CD4-positive, CD25-positive, alpha-beta regulatory T cell (primary cell): ENCODE measurements around the gene RTN4RL1. TPM values are rescaled to one million over a fixed set of nuclear protein-coding genes. Genes with fewer than 3 reads are reported as not detected.

Experiments used
- ATAC-seq, 2 donors: fragments of 150-1000 bp; cut with Tn5 transposase; one replicate each; pipeline ENCODE4 v1.10.0; 2021; ENCODE audit warnings: low read depth in 2 of 2, moderate number of reproducible peaks in 2 of 2, moderate library complexity in 1 of 2
- DNase-seq, 3 donors: peaks; one replicate each; pipeline versions ENCODE4 v3.0.0 to v3.0.0-alpha.2; 2012 to 2022; ENCODE audit warnings: mixed read lengths in 1 of 3
- H3K27ac ChIP-seq: one replicate; pipeline ENCODE4 v1.7.0; 2013; ENCODE audit warnings: mild to moderate bottlenecking, low read length; ENCODE audit not compliant: insufficient read depth, poor library complexity, severe bottlenecking
- H3K27me3 ChIP-seq: one replicate; pipeline ENCODE4 v1.7.0; 2013; ENCODE audit warnings: low read length; ENCODE audit not compliant: control insufficient read depth, insufficient read depth
- H3K36me3 ChIP-seq: one replicate; pipeline ENCODE4 v1.7.0; 2013; ENCODE audit warnings: mild to moderate bottlenecking, low read length, moderate library complexity; ENCODE audit not compliant: control insufficient read depth, insufficient read depth
- H3K4me1 ChIP-seq: 2 replicates; pipeline ENCODE4 v1.7.0; 2013; ENCODE audit warnings: mild to moderate bottlenecking, low read length; ENCODE audit not compliant: insufficient read depth, control insufficient read depth, poor library complexity, severe bottlenecking
- H3K4me3 ChIP-seq: one replicate; pipeline ENCODE4 v1.7.0; 2013; ENCODE audit warnings: low read depth, mild to moderate bottlenecking, low read length, moderate library complexity
- H3K9me3 ChIP-seq, 2 experiments: 1 replicate in 1 of 2; 2 replicates in 1 of 2; pipeline ENCODE4 v1.7.0; 2013; ENCODE audit warnings: low read length in 2 of 2, mild to moderate bottlenecking in 1 of 2, moderate library complexity in 1 of 2; ENCODE audit not compliant: control insufficient read depth in 2 of 2
- H3K27ac Mint-ChIP-seq, 3 donors: one replicate each; pipeline ENCODE4 v1.8.0; 2020 to 2022; ENCODE audit warnings: mild to moderate bottlenecking in 3 of 3, mixed read lengths in 3 of 3, moderate library complexity in 2 of 3
- H3K27me3 Mint-ChIP-seq: one replicate; pipeline ENCODE4 v1.8.0; 2022; ENCODE audit warnings: mild to moderate bottlenecking, mixed read lengths
- H3K36me3 Mint-ChIP-seq: one replicate; pipeline ENCODE4 v1.8.0; 2020; ENCODE audit warnings: mixed read lengths
- H3K4me1 Mint-ChIP-seq, 4 donors: one replicate each; pipeline ENCODE4 v1.8.0; 2020 to 2022; ENCODE audit warnings: mixed read lengths in 4 of 4, mild to moderate bottlenecking in 1 of 4
- H3K4me3 Mint-ChIP-seq, 4 donors: one replicate each; pipeline ENCODE4 v1.8.0; 2020 to 2022; ENCODE audit warnings: mild to moderate bottlenecking in 4 of 4, mixed read lengths in 4 of 4, moderate library complexity in 3 of 4
- H3K9me3 Mint-ChIP-seq, 7 donors: one replicate each; pipeline ENCODE4 v1.8.0; 2020 to 2022; ENCODE audit warnings: mixed read lengths in 7 of 7, mild to moderate bottlenecking in 3 of 7, moderate library complexity in 2 of 7
- polyA plus RNA-seq, 4 donors: library from polyadenylated mRNA; unstranded; fragments of 300-500 nt; fragmentation: Illumina TruSeq; gene quantifications; one replicate each; pipeline ENCODE4 v1.2.3, GENCODE V29; 2021
- total RNA-seq: library from RNA; stranded (reverse); gene quantifications from one replicate; pipeline ENCODE4 v1.2.3, GENCODE V29; 2022

The RTN4RL1 gene
- total and polyA plus RNA-seq, 5 donors from 2014 or later, result 0.14 to 0.35 (median 0.28) TPM; not detected in 2

DNA sequence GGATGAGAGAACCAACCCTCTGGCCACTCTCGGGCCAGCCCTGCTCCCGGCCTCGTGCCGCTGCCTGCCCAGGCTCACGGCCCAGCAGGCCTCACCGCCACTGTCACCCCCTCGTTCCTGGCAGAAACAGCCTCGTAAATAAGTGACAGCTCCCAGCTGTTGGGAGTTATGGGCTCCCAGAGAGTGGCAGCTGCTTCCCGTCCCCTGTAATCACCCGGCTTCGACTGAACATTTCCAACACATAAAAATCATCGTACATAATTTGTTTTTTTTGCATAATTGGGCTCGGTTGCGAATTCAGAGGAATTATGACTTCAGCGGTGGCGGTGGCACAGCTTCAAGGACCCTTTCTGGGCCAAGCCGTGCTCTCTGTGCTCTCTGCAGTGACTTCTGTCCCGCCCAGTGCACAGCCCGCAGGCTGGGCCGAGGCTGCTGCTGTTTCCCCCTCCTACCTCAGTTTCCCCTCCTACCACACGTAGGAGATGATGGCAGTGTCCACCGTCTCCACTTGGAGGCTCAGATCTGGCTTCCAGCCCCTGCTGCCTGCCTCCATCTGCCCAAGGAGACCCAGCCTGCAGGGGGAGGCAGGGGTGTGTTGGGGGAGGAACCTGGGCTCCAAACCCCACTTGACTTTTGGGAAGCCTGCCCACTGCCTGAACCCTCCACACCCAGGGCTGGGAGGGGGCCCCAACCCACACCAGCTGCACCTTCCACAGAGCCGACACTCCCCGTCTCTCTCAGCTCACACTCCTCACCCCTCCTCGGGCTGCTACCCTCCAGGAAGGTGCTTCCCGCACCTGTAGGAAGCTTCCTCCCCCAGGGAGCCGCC, 84.9 kb downstream of the RTN4RL1 start:
- no peaks in the 10 kb centered on the region for H3K36me3 Mint-ChIP-seq
- H3K4me3 ChIP-seq, result no peak overlapping the region
- H3K36me3 ChIP-seq, result no peaks in the 10 kb centered on the region
- H3K27me3 ChIP-seq, result no peaks in the 10 kb centered on the region
- H3K4me1 Mint-ChIP-seq, result no peaks in the 10 kb centered on the region
- DNase-seq (no peak), ATAC-seq (no peak)
- peak overlapping the region in 1 of 3 donors; percentile 42 for H3K27ac Mint-ChIP-seq
- no peak overlapping the region for H3K4me3 Mint-ChIP-seq
- H3K27me3 Mint-ChIP-seq, result no peaks in the 10 kb centered on the region
- H3K27ac ChIP-seq, result no peak overlapping the region
- no peaks in the 10 kb centered on the region for H3K9me3 ChIP-seq
- no peaks in the 10 kb centered on the region for H3K4me1 ChIP-seq
- no peaks in the 10 kb centered on the region for H3K9me3 Mint-ChIP-seq

DNA sequence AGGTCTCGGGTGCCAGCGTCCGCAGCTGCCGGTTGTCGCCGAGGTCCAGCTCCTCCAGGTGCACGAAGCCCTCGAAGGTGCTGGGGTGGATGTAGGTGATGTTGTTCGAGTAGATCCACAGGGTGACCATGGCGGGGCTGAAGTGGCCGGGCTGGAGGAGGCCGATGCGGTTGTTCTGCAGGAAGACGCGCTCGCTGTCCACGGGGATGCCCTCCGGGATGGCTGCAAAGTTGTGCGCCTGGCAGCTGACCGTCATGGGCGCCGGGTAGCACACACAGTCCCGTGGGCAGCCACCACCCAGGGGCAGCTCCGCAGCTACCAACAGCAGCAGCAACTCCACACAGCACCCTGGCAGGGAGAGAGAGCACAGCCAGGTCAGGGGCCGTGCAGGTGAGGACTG, 87.7 kb downstream of the RTN4RL1 start:
- ATAC-seq, result no peak

DNA sequence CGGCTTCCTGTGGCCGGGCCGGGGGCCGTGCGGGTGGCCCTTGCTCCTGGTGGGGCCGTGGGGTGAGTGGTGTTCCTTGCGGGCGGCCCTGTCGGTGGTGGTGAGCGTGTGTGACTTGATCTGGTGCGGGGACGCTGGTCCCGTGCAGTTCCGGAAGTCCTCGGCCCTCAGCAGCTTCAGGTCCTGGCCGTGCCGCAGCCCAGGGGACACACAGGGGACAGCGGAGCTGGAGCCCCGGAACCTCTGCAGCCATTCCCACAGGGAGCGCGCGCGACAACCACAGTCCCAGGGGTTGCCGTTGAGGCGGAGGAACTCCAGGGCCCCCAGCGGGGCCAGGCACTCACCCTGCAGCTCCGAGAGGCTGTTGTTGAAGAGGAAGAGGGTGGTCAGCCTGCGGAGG, 88.4 kb downstream of the RTN4RL1 start:
- Mint-ChIP-seq H3K36me3 (no peaks in the 10 kb centered on the region), H3K4me3 (no peak overlapping the region), H3K27me3 (no peaks in the 10 kb centered on the region), H3K4me1 (no peaks in the 10 kb centered on the region), H3K27ac (no peak overlapping the region), H3K9me3 (no peaks in the 10 kb centered on the region)
- DNase-seq, result no peak
- H3K4me3 ChIP-seq, result no peak overlapping the region
- no peak overlapping the region for H3K27ac ChIP-seq
- H3K36me3 ChIP-seq, result no peaks in the 10 kb centered on the region
- H3K4me1 ChIP-seq, result no peaks in the 10 kb centered on the region
- no peaks in the 10 kb centered on the region for H3K9me3 ChIP-seq
- ATAC-seq, result no peak
- H3K27me3 ChIP-seq, result no peaks in the 10 kb centered on the region

More for the DNA sequence above, 87.7 kb downstream of the RTN4RL1 start:
- Histone ChIP-seq H3K36me3 (no peaks in the 10 kb centered on the region), H3K9me3 (no peaks in the 10 kb centered on the region), H3K4me3 (no peak overlapping the region), H3K4me1 (no peaks in the 10 kb centered on the region), H3K27ac (no peak overlapping the region), H3K27me3 (no peaks in the 10 kb centered on the region)
- H3K4me1 Mint-ChIP-seq, result no peaks in the 10 kb centered on the region
- no peaks in the 10 kb centered on the region for H3K36me3 Mint-ChIP-seq
- no peak overlapping the region for H3K27ac Mint-ChIP-seq
- H3K9me3 Mint-ChIP-seq, result no peaks in the 10 kb centered on the region
- H3K27me3 Mint-ChIP-seq, result no peaks in the 10 kb centered on the region
- DNase-seq, result no peak
- no peak overlapping the region for H3K4me3 Mint-ChIP-seq

DNA sequence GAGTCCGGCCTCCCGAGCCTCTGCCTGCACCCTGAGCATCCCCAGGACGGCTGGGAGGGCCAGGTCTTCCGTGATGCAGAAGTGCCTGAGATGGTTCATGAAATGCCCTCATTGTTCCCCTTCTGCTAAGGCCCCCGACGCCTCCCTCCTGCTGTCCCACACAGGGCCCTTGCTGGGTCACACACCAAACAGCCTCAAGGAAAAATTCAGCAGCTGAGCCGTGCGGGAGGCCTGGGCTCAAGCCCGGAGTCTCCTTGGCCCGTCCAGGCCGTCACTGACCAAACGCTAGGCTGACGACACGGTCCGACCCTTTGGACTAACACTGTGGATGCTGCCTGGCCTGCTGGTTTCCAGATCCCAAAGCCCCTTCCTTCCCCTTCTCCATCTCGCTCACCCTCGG, 90.2 kb downstream of the RTN4RL1 start:
- H3K27ac ChIP-seq, result no peak overlapping the region
- no peaks in the 10 kb centered on the region for H3K4me1 ChIP-seq
- ATAC-seq, result no peak
- no peak overlapping the region for H3K4me3 ChIP-seq
- H3K36me3 ChIP-seq, result no peaks in the 10 kb centered on the region
- Mint-ChIP-seq H3K4me3 (peak overlapping the region in 1 of 4 donors; percentile 68), H3K4me1 (no peaks in the 10 kb centered on the region), H3K36me3 (no peaks in the 10 kb centered on the region), H3K9me3 (no peaks in the 10 kb centered on the region), H3K27me3 (no peaks in the 10 kb centered on the region), H3K27ac (no peak overlapping the region)
- no peak for DNase-seq
- H3K9me3 ChIP-seq, result no peaks in the 10 kb centered on the region
- no peaks in the 10 kb centered on the region for H3K27me3 ChIP-seq

DNA sequence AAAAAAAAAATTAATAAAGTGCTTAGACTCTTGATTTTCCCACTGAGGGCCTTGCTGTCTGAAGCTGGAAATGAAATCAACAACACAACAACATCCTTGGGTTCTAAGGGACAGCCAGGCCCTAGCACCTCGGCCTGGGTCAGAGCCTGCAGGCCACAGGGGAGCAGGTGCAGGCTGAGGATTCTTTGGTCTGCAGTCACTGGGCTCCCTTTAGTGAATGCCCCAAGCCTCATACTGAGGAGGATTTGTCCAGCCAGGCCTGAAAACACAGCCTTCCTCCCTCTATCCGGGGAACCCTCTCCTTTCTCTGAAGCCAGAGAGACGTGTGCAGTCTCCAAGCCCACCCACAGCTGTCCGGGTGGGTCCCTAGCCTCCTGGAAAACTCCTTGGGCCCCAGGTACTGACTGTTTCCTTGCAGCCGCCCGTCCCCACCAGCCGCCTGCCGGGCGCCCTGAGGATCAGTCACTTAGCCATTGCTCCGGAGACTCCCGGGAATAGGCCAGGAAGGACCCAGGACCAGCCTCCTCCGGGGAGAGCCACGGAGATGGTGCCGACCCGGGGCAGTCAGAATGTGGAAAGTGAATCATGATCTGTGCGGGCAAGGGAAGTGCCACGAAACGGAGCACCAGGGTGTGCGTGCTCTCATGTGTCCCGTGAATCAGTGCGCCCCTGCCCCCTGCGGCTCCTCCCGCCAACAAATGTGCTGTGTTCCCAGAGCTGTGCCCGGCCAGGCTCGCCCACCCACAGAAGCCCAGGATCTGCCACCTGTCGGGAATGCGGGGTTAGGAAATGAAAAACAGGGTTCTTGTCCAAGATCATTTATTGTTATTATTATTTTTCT, 91.0 kb downstream of the RTN4RL1 start:
- H3K27me3 ChIP-seq, result no peaks in the 10 kb centered on the region
- H3K4me1 ChIP-seq, result no peaks in the 10 kb centered on the region
- Mint-ChIP-seq H3K9me3 (no peaks in the 10 kb centered on the region), H3K36me3 (no peaks in the 10 kb centered on the region), H3K27me3 (no peaks in the 10 kb centered on the region), H3K27ac (no peak overlapping the region), H3K4me3 (peak overlapping the region in 1 of 4 donors; percentile 38), H3K4me1 (no peaks in the 10 kb centered on the region)
- ATAC-seq (no peak), DNase-seq (no peak)
- no peaks in the 10 kb centered on the region for H3K36me3 ChIP-seq
- no peak overlapping the region for H3K4me3 ChIP-seq
- H3K27ac ChIP-seq, result no peak overlapping the region
- no peaks in the 10 kb centered on the region for H3K9me3 ChIP-seq

DNA sequence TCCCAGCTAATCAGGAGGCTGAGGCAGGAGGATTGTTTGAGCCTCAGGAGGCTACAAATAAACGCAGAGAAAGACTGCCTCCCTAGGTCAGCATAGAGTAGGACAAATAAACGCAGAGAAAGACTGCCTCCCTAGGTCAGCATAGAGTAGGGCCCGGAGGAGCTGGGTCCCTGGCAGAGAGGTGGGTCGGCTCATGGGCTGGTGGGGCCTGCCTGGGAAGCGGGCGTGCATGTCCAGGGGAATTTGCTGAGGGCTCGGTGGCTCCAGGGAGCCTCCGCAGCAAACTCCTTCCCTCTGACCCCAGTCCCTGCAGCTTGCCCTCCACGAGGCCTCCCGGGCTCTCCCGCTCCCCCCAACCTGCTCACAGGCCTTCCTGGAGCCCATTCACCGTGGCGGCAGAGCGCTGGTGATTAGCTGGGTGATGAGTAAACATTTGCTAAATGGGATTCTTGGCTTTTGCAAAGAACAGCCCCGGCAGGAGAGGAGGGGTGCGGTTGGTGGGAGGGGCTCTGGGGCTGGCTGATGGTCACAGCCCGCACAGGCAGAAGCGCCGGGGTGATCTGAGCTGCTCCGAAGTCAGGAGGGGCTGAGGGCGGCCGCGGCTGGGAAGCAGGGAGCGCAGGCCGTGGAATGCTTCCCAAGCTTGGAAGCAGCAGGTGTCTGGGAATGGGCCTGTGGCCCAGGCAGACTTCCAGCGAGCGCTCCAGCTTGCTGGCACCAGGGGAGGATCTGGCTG, 93.1 kb downstream of the RTN4RL1 start:
- ATAC-seq (no peak), DNase-seq (no peak)
- H3K9me3 ChIP-seq, result no peaks in the 10 kb centered on the region
- Mint-ChIP-seq H3K9me3 (no peaks in the 10 kb centered on the region), H3K4me3 (no peak overlapping the region), H3K27ac (no peak overlapping the region), H3K27me3 (no peaks in the 10 kb centered on the region), H3K4me1 (no peaks in the 10 kb centered on the region), H3K36me3 (no peaks in the 10 kb centered on the region)
- no peaks in the 10 kb centered on the region for H3K27me3 ChIP-seq
- H3K27ac ChIP-seq, result no peak overlapping the region
- no peak overlapping the region for H3K4me3 ChIP-seq
- no peaks in the 10 kb centered on the region for H3K4me1 ChIP-seq
- H3K36me3 ChIP-seq, result no peaks in the 10 kb centered on the region

DNA sequence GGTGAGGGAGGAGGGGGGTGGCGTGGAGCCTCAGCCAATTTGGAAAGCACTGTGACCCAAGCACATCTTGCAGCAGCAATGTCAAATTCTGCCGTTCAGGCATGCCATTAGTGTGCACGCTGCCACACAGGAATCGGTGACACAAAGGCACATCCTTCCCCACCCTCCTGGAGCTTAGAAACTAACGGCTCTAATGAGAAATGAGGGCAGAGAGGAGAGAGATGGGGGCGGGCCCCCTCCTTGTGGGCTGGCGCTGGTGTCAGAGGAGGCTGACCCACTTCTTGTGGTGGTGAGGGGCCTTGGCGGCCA, 94.8 kb downstream of the RTN4RL1 start:
- no peaks in the 10 kb centered on the region for H3K36me3 ChIP-seq
- no peaks in the 10 kb centered on the region for H3K9me3 ChIP-seq
- H3K27ac Mint-ChIP-seq, result no peak overlapping the region
- no peaks in the 10 kb centered on the region for H3K27me3 ChIP-seq
- no peaks in the 10 kb centered on the region for H3K4me1 ChIP-seq
- no peak overlapping the region for H3K27ac ChIP-seq
- H3K27me3 Mint-ChIP-seq, result no peaks in the 10 kb centered on the region
- DNase-seq (no peak), ATAC-seq (no peak)
- no peaks in the 10 kb centered on the region for H3K4me1 Mint-ChIP-seq
- no peaks in the 10 kb centered on the region for H3K9me3 Mint-ChIP-seq
- H3K36me3 Mint-ChIP-seq, result no peaks in the 10 kb centered on the region
- no peak overlapping the region for H3K4me3 ChIP-seq
- H3K4me3 Mint-ChIP-seq, result no peak overlapping the region
